Lower leg skin (tissue), 3 donors: ENCODE measurements around the gene MGLL.

Source experiments
- CTCF ChIP-seq, 3 donors: fragments of 450-650 bp; IDR thresholded peaks; one replicate each; pipeline ENCODE4 v1.5.1; 2016; ENCODE audit warnings: antibody characterized with exemption in 3 of 3, mild to moderate bottlenecking in 3 of 3, moderate library complexity in 2 of 3
- POLR2A ChIP-seq, 2 donors: fragments of 450-650 bp; IDR thresholded peaks; one replicate each; pipeline ENCODE4 v1.6.1; 2016 to 2017; ENCODE audit warnings: antibody characterized with exemption in 2 of 2, mild to moderate bottlenecking in 1 of 2, moderate library complexity in 1 of 2

- TF ChIP-seq CTCF (IDR thresholded peaks at IDR 0.05) (no peak), POLR2A (IDR thresholded peaks at IDR 0.05) (no peak)
Measured at GRCh38 chr3:127809211-127809610, 13.1 kb downstream of the MGLL start.
